Left lung (tissue), 10 donors: Measurements from ENCODE around the gene JPH3. TPM values are rescaled to one million over a fixed set of nuclear protein-coding genes. Genes with fewer than 3 reads are reported as not detected.

ENCODE experiments used
- ATAC-seq: fragments of 200-7000 bp; cut with Tn5 transposase; one replicate; pipeline ENCODE4 v1.9.1; 2020; ENCODE audit warnings: moderate library complexity
- DNase-seq, 4 donors: peaks; one replicate each; pipeline ENCODE4 v3.0.0-alpha.2; 2013 to 2020
- H3K27ac ChIP-seq, 2 donors: fragments of 200-600 bp; sonication (generic) in 1 of 2; one replicate each; pipeline versions ENCODE4 v1.5.0 to v1.8.0; 2020 to 2021
- H3K27me3 ChIP-seq, 2 donors: fragments of 200-600 bp; sonication (generic) in 1 of 2; one replicate each; pipeline versions ENCODE4 v1.5.0 to v1.8.0; 2020 to 2021
- H3K36me3 ChIP-seq, 2 donors: fragments of 200-600 bp; sonication (generic) in 1 of 2; one replicate each; pipeline versions ENCODE4 v1.5.0 to v1.8.0; 2020 to 2021
- H3K4me1 ChIP-seq, 2 donors: fragments of 200-600 bp; one replicate each; pipeline ENCODE4 v1.8.0; 2021
- H3K4me3 ChIP-seq, 2 donors: fragments of 200-600 bp; sonication (generic) in 1 of 2; one replicate each; pipeline versions ENCODE4 v1.5.0 to v1.8.0; 2020 to 2021; ENCODE audit warnings: mild to moderate bottlenecking in 1 of 2
- H3K9me3 ChIP-seq, 2 donors: fragments of 200-600 bp; sonication (generic) in 1 of 2; one replicate each; pipeline versions ENCODE4 v1.5.0 to v1.8.0; 2020 to 2021
- CTCF ChIP-seq, 2 donors: fragments of 200-600 bp; sonication (generic) in 1 of 2; IDR thresholded peaks; one replicate each; pipeline versions ENCODE4 v1.5.0 to v1.8.0; 2021; ENCODE audit warnings: antibody characterized with exemption in 2 of 2
- intact Hi-C, 2 donors: fragments of 100-400 bp; cut with DNase I; formaldehyde crosslinking; loops; one replicate each; pipeline versions ENCODE4 v1.11.2 to v1.14.2; 2022
- polyA plus RNA-seq, 6 donors: library from polyadenylated mRNA; unstranded; fragments of 120-200 nt; gene quantifications; one replicate each; pipeline ENCODE4 v1.2.1, GENCODE V29; 2013; ENCODE audit not compliant: insufficient read length in 6 of 6
- total RNA-seq, 2 donors: library from RNA; stranded (reverse); fragmentation: NEBNext Ultra II Directional; extraction: Animal tissue kit (Norgen Biotek cat#: 25700); gene quantifications; one replicate each; pipeline ENCODE4 v1.2.1, GENCODE V29; 2021
- donor health status: DM: no; HTN: yes; CAD: no.
- donor health status: DM: no; HTN: no; CAD: no.

Gene JPH3
- total and polyA plus RNA-seq, 8 donors, result 0.06 to 2.5 (median 1.2) TPM; not detected in 1

GRCh38 chr16:87556941-87557459 is 45.3 kb upstream of the JPH3 start:
- Histone ChIP-seq H3K4me3 (no peak overlapping the region), H3K27me3 (no peaks in the 10 kb centered on the region), H3K4me1 (peaks cover 0 to 17% of the 10 kb centered on the region in 2 donors), H3K36me3 (no peaks in the 10 kb centered on the region), H3K9me3 (no peaks in the 10 kb centered on the region), H3K27ac (peak overlapping the region; percentile 45 to 53)
- DNase-seq (peak in 2 of 4 donors; percentile 84 to 88), ATAC-seq (peak; percentile 42)
- intact Hi-C loops, result no loop called here
- TF ChIP-seq CTCF (IDR thresholded peaks at IDR 0.05), result no peak

GRCh38 chr16:87558682-87559081 is 43.6 kb upstream of the JPH3 start:
- DNase-seq (no peak), ATAC-seq (no peak)
- H3K4me1 ChIP-seq, result peaks cover 0 to 17% of the 10 kb centered on the region in 2 donors
- TF ChIP-seq CTCF (IDR thresholded peaks at IDR 0.05), result no peak
- H3K36me3 ChIP-seq, result no peaks in the 10 kb centered on the region
- H3K4me3 ChIP-seq, result no peak overlapping the region
- H3K27me3 ChIP-seq, result no peaks in the 10 kb centered on the region
- no peak overlapping the region for H3K27ac ChIP-seq
- H3K9me3 ChIP-seq, result no peaks in the 10 kb centered on the region
- intact Hi-C loops, result no loop called here

- Histone ChIP-seq H3K27me3 (no peaks in the 10 kb centered on the region), H3K4me1 (peaks cover 0 to 10% of the 10 kb centered on the region in 2 donors), H3K4me3 (no peak overlapping the region), H3K9me3 (no peaks in the 10 kb centered on the region), H3K36me3 (no peaks in the 10 kb centered on the region), H3K27ac (no peak overlapping the region)
- no peak for TF ChIP-seq CTCF (IDR thresholded peaks at IDR 0.05)
- peak in 2 of 4 donors; percentile 67 to 79 for DNase-seq
- intact Hi-C loops, result no loop called here
- ATAC-seq, result no peak
These were observed 42.4 kb upstream of the JPH3 start for GRCh38 chr16:87559945-87560344.

- H3K4me1 ChIP-seq, result peaks cover 0 to 6% of the 10 kb centered on the region in 2 donors
- ATAC-seq, result peak; percentile 63
- TF ChIP-seq CTCF (IDR thresholded peaks at IDR 0.05), result no peak
- H3K36me3 ChIP-seq, result no peaks in the 10 kb centered on the region
- no peaks in the 10 kb centered on the region for H3K27me3 ChIP-seq
- intact Hi-C loops, result no loop called here
- peak in 2 of 4 donors; percentile 49 to 74 for DNase-seq
- H3K9me3 ChIP-seq, result no peaks in the 10 kb centered on the region
- no peak overlapping the region for H3K27ac ChIP-seq
- no peak overlapping the region for H3K4me3 ChIP-seq
These were observed 41.7 kb upstream of the JPH3 start for GRCh38 chr16:87560428-87561199.

GRCh38 chr16:87561200-87562105 is 40.9 kb upstream of the JPH3 start:
- no peaks in the 10 kb centered on the region for H3K4me1 ChIP-seq
- no peak for ATAC-seq
- intact Hi-C loops, result no loop called here
- H3K36me3 ChIP-seq, result no peaks in the 10 kb centered on the region
- DNase-seq, result no peak
- no peaks in the 10 kb centered on the region for H3K9me3 ChIP-seq
- H3K27ac ChIP-seq, result no peak overlapping the region
- no peak overlapping the region for H3K4me3 ChIP-seq
- TF ChIP-seq CTCF (IDR thresholded peaks at IDR 0.05), result no peak
- no peaks in the 10 kb centered on the region for H3K27me3 ChIP-seq
